CD4-positive, alpha-beta T cell treated with Interleukin-15 for 1 hour (primary cell): ENCODE data around the gene C16orf89.

ENCODE experiments used
- DNase-seq: peaks from one replicate; pipeline ENCODE4 v3.0.0-alpha.2; 2020

Gene C16orf89

DNA sequence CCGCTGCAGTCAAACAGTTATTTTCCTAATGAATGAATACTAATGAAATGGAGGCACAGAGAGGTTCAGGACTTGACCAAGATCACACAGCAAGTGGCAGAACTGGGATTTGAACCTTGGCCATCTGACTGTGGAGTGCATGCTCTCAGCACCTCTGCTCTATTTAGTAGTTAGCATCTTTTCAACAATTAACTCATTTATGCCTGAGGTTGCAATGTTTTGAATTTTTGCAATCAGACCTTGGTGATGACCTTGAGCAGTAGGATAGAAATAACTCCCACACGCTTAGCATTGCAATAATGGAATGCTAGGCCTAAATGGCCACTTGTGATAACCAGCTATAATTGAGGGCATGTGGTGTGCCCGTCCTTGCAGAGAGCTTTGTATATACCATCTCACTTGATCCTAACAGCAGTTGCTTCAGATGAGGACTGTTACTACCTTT, 63.0 kb downstream of the C16orf89 start:
- DNase-seq: no peak

DNA sequence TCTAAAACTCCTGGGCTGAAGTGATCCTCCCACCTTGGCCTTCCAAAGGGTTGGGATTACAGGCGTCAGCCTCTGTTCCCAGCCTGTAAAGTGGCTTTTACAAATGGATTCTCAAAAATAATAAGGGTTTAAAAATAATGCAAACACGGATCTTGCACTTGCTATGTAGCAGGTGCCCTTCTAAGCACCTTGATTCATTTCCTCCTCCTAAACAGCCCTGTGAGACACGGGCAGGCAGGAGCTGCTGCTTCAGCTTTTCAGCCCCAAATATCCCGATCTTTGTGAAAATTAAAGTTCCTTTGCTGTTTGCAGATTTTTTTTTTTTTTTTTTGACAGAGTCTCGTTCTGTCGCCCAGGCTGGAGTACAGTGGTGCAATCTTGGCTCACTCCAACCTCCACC, 63.8 kb downstream of the C16orf89 start:
- DNase-seq: no peak

DNA sequence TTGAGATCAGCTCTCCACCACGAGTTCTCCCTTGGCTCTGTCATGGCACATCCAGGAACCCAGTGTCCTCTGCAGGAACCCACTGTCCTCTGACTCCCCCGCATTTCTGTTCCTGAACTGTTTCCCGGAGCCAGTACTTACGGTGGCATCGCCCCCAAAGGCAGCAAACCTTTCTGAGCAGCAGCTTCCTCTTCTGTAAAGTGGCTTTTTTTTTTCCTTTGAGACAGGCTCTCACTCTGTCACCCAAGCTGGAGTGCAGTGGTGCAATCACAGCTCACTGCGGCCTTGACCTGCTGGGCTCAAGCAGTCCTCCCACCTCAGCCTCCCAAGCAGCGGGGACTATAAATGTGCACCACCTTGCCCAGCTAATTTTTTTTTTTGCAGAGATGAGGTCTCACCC, 64.2 kb downstream of the C16orf89 start:
- DNase-seq: no peak

DNA sequence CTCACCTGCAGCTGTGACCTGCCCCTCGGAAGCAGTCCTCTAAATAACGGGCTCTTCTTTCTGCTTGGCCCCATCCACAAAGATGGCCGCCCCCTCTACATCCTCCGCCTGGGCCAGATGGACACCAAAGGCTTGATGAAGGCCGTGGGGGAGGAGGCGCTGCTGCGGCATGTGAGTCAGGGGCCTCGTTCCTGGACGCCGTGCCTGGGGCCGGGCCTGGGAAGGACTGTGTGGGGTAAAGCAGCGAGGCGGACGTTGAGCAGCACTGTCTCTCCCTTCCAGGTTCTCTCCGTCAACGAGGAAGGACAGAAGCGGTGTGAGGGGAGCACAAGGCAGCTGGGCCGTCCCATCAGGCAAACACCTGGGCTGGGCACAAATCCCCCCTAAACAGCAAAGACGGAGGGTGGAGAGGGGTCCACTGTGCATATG, 65.2 kb downstream of the C16orf89 start:
- DNase-seq: no peak

DNA sequence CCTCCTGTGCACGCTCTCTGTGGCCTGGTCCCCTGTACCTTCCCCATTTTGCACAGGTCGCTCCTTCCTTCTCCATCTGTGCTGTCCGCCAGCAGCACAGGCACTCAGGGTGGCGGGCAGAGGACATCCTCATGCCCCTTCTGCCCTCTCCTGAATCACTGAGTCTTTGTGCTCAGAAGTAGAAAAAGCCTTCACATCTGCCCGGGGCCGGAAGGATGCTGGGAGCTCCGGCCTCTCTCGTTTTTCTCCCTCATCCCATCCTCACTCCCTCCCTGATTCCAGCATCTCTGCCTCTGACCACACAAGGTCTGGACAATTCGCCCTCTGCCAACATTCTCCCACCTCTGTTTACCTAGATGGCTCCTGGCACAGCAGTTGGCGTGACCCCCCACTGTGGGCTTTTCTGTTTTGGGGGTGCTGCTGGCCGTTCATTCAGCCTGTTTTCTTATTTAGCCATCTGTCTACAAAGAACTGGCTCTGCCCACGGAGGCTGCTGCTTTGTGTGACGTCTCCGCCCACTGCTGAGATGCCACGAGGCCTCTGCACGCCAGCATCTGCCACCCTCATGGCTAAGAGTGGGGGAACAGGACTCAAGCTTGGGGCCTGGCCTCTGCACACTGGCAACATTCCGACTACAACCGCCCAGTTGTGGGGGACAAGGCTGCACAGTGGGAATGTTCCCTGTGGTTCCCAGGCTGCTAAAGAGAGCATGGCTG, 70.9 kb downstream of the C16orf89 start:
- DNase-seq: no peak
